Endometrium (tissue), 2 donors: ENCODE data around the gene ADGRD1.
"Not testable (repeated sequence)": the region's sequence is repeated elsewhere in the genome, so short reads cannot be mapped to it uniquely, and the experiment has no call there.

Experiments
- FAIRE-seq: peaks from 2 replicates; lab custom pipeline; 2012; peaks lifted over from hg19 to GRCh38; lab: Jason Lieb, UNC
- donor health status: control.
- donor health status: control.

ADGRD1 gene

GRCh38 chr12:131055596-131056233 is 102.0 kb downstream of the ADGRD1 start:
- no peak for FAIRE-seq

GRCh38 chr12:131056626-131057025 is 102.9 kb downstream of the ADGRD1 start:
- no peak for FAIRE-seq

- no peak for FAIRE-seq
These were observed 103.6 kb downstream of the ADGRD1 start for GRCh38 chr12:131057211-131057721.

GRCh38 chr12:131057722-131058515 is 104.2 kb downstream of the ADGRD1 start:
- FAIRE-seq = no peak

GRCh38 chr12:131058700-131059099 is 105.0 kb downstream of the ADGRD1 start:
- no peak for FAIRE-seq

GRCh38 chr12:131060011-131060703 is 106.5 kb downstream of the ADGRD1 start:
- FAIRE-seq = no peak

GRCh38 chr12:131061041-131061806 is 107.5 kb downstream of the ADGRD1 start:
- FAIRE-seq = no peak

- no peak for FAIRE-seq
These were observed 109.7 kb downstream of the ADGRD1 start for GRCh38 chr12:131063413-131063812.

GRCh38 chr12:131063960-131064359 is 110.3 kb downstream of the ADGRD1 start:
- FAIRE-seq = no peak

GRCh38 chr12:131065279-131065678 is 111.6 kb downstream of the ADGRD1 start:
- no peak for FAIRE-seq

GRCh38 chr12:131065801-131066200 is 112.1 kb downstream of the ADGRD1 start:
- FAIRE-seq = no peak

- no peak for FAIRE-seq
These were observed 112.6 kb downstream of the ADGRD1 start for GRCh38 chr12:131066207-131066885.

GRCh38 chr12:131066886-131067490 is 113.3 kb downstream of the ADGRD1 start:
- no peak for FAIRE-seq

- FAIRE-seq = no peak
These were observed 114.5 kb downstream of the ADGRD1 start for GRCh38 chr12:131067981-131068851.

- FAIRE-seq = not testable (repeated sequence)
These were observed 115.4 kb downstream of the ADGRD1 start for GRCh38 chr12:131068926-131069720.

GRCh38 chr12:131070136-131070535 is 116.4 kb downstream of the ADGRD1 start:
- FAIRE-seq = not testable (repeated sequence)

- FAIRE-seq = not testable (repeated sequence)
These were observed 117.0 kb downstream of the ADGRD1 start for GRCh38 chr12:131070668-131071067.

GRCh38 chr12:131071234-131071820 is 117.6 kb downstream of the ADGRD1 start:
- not testable (repeated sequence) for FAIRE-seq

- not testable (repeated sequence) for FAIRE-seq
These were observed 118.2 kb downstream of the ADGRD1 start for GRCh38 chr12:131071950-131072349.
